ENCODE measurements around the gene PPP3R1. TPM values are rescaled to one million over a fixed set of nuclear protein-coding genes. Genes with fewer than 3 reads are reported as not detected.

PPP3R1 gene
- total RNA-seq, 4 donors from 2014 or later, result 31.5 to 41.7 (median 36.3) TPM

DNA sequence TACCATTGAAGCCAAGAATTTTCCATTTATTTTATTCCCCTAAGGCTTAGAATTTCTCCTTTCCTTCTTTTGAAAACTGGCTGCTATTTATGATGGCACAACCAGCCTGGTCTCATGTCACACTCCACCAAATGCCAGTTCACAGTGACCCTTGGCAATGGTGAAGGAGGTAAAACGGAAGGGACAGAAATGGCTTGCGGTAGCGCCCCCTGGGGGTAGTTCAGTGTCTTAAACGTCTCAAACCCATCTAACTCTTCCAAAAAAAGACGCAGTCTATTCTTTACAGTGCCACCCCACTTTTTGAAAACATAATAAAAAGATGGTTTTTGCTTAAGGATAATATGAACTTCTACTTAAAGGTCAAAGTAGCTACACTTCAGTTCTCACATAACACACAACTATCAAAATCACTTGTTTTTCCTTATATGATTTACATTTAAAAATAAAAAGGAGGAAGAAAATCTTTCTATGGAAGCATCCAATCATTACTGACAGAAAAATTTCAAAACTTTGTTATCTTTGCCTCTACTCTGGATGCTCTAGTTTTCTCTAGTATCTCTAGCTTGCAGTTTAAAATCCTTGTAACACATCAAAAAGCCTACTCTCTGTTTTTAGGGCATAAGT lies 66.7 kb downstream of the PPP3R1 start:
- no peaks in the 10 kb centered on the region for H3K27me3 ChIP-seq
- H3K4me1 ChIP-seq, result peaks cover 0 to 19% (median 0%) of the 10 kb centered on the region in 4 donors
- H3K27ac ChIP-seq, result no peak overlapping the region
- no peak overlapping the region for H3K4me3 ChIP-seq
- TF ChIP-seq EP300 (IDR thresholded peaks at IDR 0.05), result no peak
- no peak for TF ChIP-seq POLR2A (IDR thresholded peaks at IDR 0.05)
- TF ChIP-seq, protein P1, sequence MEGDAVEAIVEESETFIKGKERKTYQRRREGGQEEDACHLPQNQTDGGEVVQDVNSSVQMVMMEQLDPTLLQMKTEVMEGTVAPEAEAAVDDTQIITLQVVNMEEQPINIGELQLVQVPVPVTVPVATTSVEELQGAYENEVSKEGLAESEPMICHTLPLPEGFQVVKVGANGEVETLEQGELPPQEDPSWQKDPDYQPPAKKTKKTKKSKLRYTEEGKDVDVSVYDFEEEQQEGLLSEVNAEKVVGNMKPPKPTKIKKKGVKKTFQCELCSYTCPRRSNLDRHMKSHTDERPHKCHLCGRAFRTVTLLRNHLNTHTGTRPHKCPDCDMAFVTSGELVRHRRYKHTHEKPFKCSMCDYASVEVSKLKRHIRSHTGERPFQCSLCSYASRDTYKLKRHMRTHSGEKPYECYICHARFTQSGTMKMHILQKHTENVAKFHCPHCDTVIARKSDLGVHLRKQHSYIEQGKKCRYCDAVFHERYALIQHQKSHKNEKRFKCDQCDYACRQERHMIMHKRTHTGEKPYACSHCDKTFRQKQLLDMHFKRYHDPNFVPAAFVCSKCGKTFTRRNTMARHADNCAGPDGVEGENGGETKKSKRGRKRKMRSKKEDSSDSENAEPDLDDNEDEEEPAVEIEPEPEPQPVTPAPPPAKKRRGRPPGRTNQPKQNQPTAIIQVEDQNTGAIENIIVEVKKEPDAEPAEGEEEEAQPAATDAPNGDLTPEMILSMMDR (IDR thresholded peaks at IDR 0.05), result peak in 3 of 5 experiments; percentile 19 to 48 (median 41)
- WGBS, 2 donors, result 37 to 41% methylated on average over 5 of the region's 5 CpGs
- no peaks in the 10 kb centered on the region for H3K9me3 ChIP-seq
- H3K36me3 ChIP-seq, result peaks cover 0 to 34% (median 3%) of the 10 kb centered on the region in 3 donors
- no peak for DNase-seq (ENCODE audit: low spot score in 2 of 2)

DNA sequence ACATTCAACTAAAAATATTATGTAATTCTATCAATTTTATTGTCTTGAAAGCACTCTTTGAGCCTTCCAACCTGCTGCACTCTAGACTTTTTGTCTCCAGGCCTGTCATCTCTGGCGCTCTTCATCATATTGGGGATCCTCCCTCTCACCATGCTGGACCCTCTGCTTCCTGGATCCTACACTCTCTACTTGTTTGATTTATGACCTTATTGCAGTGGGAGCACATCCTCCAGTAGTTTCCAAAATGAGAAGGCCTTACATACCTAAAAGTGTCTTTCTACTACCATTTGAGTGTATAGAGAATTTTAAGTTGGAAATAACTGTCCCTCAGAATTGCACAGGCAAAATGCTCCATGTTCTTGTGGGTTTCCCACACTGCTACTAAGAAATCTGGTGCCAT lies 69.4 kb downstream of the PPP3R1 start:
- Histone ChIP-seq H3K36me3 (peaks cover 0 to 47% (median 4%) of the 10 kb centered on the region in 3 donors), H3K27ac (no peak overlapping the region), H3K4me3 (no peak overlapping the region), H3K27me3 (no peaks in the 10 kb centered on the region), H3K9me3 (no peaks in the 10 kb centered on the region), H3K4me1 (peaks cover 0 to 5% (median 0%) of the 10 kb centered on the region in 4 donors)
- TF ChIP-seq EP300 (IDR thresholded peaks at IDR 0.05) (no peak), POLR2A (IDR thresholded peaks at IDR 0.05) (no peak)
- TF ChIP-seq, protein P1 (IDR thresholded peaks at IDR 0.05), result no peak
- WGBS, 2 donors, result 97 to 100% methylated on average over 1 of the region's 1 CpG
- no peak for DNase-seq (ENCODE audit: low spot score in 2 of 2)

DNA sequence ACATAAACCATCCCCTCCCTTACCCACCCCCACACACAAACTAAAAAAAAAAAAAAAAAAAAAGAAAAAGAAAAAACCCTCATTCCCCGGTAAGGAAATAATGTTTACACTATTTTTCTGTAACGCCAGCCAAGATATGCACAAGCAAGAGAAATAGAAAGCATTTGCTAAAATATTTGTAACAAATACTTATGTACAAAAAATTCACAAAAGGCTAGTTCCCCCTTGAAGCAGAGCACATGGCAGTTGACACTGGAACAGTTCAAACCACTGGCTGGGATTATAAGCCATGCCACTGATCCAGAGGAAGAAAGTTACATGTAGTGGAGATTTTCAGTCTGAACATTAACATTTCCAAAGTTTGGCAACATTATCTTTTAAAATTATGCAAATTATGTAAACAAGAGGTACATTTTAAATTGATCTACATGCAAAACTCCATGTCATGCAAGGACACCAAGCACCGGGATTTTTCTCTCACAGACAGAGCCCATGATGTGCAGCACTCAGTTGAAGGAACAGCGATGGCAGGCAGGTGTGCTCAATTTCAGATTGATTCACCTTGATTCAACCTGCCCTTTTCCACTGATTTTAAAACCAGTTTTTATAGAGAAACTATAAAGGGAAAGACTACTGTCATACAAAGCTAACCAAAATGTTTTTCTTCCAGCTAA lies 73.2 kb downstream of the PPP3R1 start:
- H3K27ac ChIP-seq, result no peak overlapping the region
- no peak overlapping the region for H3K4me3 ChIP-seq
- H3K36me3 ChIP-seq, result peaks cover 0 to 75% (median 4%) of the 10 kb centered on the region in 3 donors
- TF ChIP-seq EP300 (IDR thresholded peaks at IDR 0.05) (no peak), POLR2A (IDR thresholded peaks at IDR 0.05) (no peak)
- TF ChIP-seq, protein P1 (IDR thresholded peaks at IDR 0.05), result no peak
- H3K27me3 ChIP-seq, result no peaks in the 10 kb centered on the region
- no peaks in the 10 kb centered on the region for H3K9me3 ChIP-seq
- peaks cover 0 to 5% (median 0%) of the 10 kb centered on the region in 4 donors for H3K4me1 ChIP-seq
- DNase-seq (ENCODE audit: low spot score in 2 of 2), result no peak
- WGBS, 2 donors, result 64% methylated on average over 4 of the region's 4 CpGs

DNA sequence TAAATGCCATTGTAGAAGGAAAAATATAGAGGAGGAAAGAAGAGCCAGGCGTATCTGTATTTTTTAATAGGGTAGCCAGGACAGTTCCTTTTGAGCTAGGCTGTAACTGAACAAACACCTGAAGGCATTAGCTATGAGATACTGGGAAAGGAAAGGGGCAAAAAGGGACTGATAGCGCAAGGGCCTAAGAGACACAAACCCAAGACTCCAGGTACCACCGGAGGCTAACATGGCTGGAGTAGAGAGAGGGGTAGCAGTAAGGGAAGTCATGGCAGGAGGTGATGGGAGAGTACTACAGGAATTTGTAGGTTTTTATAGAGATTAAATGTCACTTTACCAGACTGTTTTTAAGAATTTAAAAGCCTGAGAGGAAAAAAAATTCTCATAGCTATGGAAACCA lies 73.9 kb downstream of the PPP3R1 start:
- Histone ChIP-seq H3K4me3 (no peak overlapping the region), H3K36me3 (peaks cover 0 to 75% (median 4%) of the 10 kb centered on the region in 3 donors), H3K27me3 (no peaks in the 10 kb centered on the region), H3K9me3 (no peaks in the 10 kb centered on the region), H3K4me1 (no peaks in the 10 kb centered on the region), H3K27ac (no peak overlapping the region)
- TF ChIP-seq POLR2A (IDR thresholded peaks at IDR 0.05) (no peak), EP300 (IDR thresholded peaks at IDR 0.05) (no peak)
- TF ChIP-seq, protein P1 (IDR thresholded peaks at IDR 0.05), result no peak
- no peak for DNase-seq (ENCODE audit: low spot score in 2 of 2)
- WGBS, 2 donors, result 95 to 97% methylated on average over 3 of the region's 3 CpGs

DNA sequence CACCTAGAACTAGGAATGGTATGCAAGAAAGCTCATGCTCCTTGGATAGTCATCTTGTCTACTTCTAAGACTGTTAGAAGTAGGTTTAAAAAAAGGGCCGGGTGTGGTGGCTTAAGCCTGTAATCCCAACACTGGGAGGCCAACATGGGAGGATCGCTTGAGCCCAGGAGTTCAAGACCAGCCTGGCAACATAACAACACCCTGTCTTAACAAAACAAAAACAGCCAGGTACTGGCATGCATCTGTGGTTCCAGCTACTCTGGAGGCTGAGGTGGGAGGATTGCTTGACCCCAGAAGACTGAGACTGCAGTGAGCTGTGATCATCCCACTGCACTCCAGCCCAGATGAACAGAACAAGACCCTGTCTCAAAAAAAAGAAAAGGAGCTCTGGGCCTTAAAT lies 74.8 kb downstream of the PPP3R1 start:
- no peak for DNase-seq (ENCODE audit: low spot score in 2 of 2)
- Histone ChIP-seq H3K27ac (no peak overlapping the region), H3K4me1 (no peaks in the 10 kb centered on the region), H3K27me3 (no peaks in the 10 kb centered on the region), H3K9me3 (no peaks in the 10 kb centered on the region), H3K4me3 (no peak overlapping the region), H3K36me3 (peaks cover 0 to 73% (median 4%) of the 10 kb centered on the region in 3 donors)
- 44 to 91% methylated on average over 2 of the region's 2 CpGs for whole genome bisulfite sequencing, 2 donors
- no peak for TF ChIP-seq EP300 (IDR thresholded peaks at IDR 0.05)

Measured in tibial nerve (tissue), 4 donors.